ENCODE results near the gene VAV3. TPM values are rescaled to one million over a fixed set of nuclear protein-coding genes. Genes with fewer than 3 reads are reported as not detected.
"Not testable (repeated sequence)": the region's sequence is repeated elsewhere in the genome, so short reads cannot be mapped to it uniquely, and the experiment has no call there.

VAV3 gene
- total and polyA plus RNA-seq, 8 donors = 7.1 to 21.4 (median 12.8) TPM

DNA sequence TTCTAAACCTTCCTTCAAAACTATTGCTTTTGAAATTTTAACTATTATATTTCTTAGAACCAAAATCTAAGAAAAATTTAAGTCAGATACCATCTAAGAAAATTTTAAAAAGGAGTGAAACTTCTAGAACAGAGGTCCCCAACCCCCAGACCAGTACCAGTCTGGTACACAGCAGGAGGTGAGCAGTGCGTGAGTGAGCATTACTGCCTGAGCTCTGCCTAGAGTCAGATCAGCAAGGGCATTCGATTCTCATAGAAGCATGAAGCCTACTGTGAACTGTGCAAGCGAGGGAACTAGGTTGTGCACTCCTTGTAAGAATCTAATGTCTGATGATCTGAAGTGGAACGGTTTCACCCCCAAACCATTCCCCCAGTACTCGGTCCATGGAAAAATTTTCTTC is 106.7 kb downstream of the VAV3 start:
- FAIRE-seq (no peak), DNase-seq (no peak), ATAC-seq (no peak)
- no peaks in the 10 kb centered on the region for H3K4me1 ChIP-seq
- TF ChIP-seq, protein P1, sequence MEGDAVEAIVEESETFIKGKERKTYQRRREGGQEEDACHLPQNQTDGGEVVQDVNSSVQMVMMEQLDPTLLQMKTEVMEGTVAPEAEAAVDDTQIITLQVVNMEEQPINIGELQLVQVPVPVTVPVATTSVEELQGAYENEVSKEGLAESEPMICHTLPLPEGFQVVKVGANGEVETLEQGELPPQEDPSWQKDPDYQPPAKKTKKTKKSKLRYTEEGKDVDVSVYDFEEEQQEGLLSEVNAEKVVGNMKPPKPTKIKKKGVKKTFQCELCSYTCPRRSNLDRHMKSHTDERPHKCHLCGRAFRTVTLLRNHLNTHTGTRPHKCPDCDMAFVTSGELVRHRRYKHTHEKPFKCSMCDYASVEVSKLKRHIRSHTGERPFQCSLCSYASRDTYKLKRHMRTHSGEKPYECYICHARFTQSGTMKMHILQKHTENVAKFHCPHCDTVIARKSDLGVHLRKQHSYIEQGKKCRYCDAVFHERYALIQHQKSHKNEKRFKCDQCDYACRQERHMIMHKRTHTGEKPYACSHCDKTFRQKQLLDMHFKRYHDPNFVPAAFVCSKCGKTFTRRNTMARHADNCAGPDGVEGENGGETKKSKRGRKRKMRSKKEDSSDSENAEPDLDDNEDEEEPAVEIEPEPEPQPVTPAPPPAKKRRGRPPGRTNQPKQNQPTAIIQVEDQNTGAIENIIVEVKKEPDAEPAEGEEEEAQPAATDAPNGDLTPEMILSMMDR (IDR thresholded peaks at IDR 0.05) = no peak
- WGBS, 2 donors = 63 to 72% methylated on average over 5 of the region's 5 CpGs
- no peaks in the 10 kb centered on the region for H3K27me3 ChIP-seq
- intact Hi-C loops (cut with DNase I) = no loop called here
- H3K27ac ChIP-seq = no peak overlapping the region
- no peaks in the 10 kb centered on the region for H3K36me3 ChIP-seq
- H3K4me3 ChIP-seq = no peak overlapping the region
- no peaks in the 10 kb centered on the region for H3K9me3 ChIP-seq

DNA sequence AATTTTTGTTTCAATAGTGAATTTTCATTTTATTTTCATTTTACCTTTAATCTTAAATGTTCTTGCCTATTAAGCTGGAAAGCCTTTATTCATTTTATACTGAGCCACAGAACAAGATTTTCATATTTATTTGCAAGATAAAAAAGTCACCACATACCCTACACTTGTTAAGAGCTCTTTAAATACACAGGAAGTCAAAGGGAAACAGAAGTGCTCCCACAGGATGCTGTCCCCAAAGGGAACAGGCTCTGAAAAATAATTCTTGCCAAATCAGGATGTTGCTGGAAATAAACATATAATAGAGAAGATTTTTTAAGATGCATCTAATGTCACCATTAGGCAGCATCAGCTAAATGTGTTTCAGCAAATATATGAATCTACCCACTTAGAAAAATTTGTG is 113.6 kb downstream of the VAV3 start:
- H3K27me3 ChIP-seq = no peaks in the 10 kb centered on the region
- no peak for ATAC-seq
- no peak for DNase-seq
- H3K9me3 ChIP-seq = no peaks in the 10 kb centered on the region
- H3K4me1 ChIP-seq = no peaks in the 10 kb centered on the region
- H3K27ac ChIP-seq = no peak overlapping the region
- intact Hi-C loops (cut with DNase I) = no loop called here
- FAIRE-seq = no peak
- H3K4me3 ChIP-seq = no peak overlapping the region
- no peaks in the 10 kb centered on the region for H3K36me3 ChIP-seq
- TF ChIP-seq, protein P1 (IDR thresholded peaks at IDR 0.05) = no peak

DNA sequence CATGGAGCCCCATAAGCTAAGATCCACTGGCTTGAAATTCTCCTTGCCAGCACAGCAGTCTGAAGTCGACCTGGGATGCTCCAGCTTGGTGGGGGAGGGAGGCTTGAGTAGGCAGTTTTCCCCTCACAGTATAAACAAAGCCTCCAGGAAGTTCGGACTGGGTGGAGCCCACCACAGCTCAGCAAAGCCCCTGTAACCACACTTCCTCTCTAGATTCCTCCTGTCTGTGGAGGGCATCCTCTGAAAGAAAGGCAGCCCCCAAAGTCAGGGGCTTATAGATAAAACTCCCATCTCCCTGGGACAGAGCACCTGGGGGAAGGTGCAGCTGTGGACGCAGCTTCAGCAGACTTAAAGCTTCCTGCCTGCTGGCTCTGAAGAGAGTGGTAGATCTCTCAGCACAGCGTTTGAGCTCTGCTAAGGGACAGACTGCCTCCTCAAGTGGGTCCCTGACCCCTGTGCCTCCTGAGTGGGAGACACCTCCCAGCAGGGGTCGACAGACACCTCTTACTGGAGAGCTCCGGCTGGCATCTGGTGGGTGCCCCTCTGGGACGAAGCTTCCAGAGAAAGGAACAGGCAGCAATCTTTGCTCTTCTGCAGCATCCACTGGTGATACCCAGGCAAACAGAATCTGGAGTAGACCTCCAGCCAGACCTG is 120.3 kb downstream of the VAV3 start:
- ATAC-seq; intact Hi-C loops (cut with DNase I); H3K4me1 ChIP-seq; H3K27ac ChIP-seq; H3K36me3 ChIP-seq; H3K27me3 ChIP-seq; FAIRE-seq; DNase-seq; H3K9me3 ChIP-seq; H3K4me3 ChIP-seq: not testable (repeated sequence)
- 39 to 43% methylated on average over 7 of the region's 7 CpGs for WGBS, 2 donors

DNA sequence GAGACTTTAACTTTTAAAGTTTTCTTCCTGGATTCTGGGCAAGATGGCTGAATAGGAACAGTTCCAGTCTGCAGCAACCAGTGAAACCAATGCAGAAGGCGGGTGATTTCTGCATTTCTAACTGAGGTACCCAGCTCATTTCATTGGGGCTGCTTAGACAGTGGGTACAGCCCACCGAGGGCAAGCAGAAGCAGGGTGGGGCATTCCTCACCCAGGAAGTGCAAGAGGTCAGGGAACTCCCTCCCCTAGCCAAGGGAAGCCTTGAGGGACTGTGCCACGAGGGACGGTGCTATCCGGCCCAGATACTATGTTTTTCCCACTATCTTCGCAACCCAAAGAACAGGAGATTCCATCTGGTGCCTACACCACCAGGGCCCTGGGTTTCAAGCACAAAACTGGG is 121.0 kb downstream of the VAV3 start:
- Histone ChIP-seq H3K9me3 (no peaks in the 10 kb centered on the region), H3K27ac (no peak overlapping the region)
- 64 to 80% methylated on average over 6 of the region's 6 CpGs for WGBS, 2 donors

DNA sequence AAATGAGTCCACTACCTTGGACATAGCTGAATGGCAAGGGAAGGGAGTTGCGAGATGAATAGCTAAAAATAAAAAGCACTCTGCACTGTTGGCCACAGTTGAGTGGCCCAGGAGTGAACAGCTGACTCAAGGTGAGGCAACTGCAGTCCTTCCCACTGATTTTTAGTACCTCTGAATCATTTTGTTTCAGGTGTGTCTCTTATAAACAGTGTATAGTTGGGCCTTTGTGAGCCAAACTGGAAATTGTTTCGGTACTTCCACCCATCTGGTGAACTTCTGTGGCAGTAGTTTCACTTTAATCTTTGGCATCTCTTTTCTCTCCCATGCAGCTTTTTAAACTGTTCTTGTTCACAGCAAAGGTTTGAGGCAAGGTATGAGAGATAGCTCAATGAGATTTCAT is 122.7 kb downstream of the VAV3 start:
- H3K27me3 ChIP-seq = peaks cover 0 to 4% (median 0%) of the 10 kb centered on the region in 4 donors
- no peak overlapping the region for H3K4me3 ChIP-seq
- 62 to 66% methylated on average over 2 of the region's 2 CpGs for WGBS, 2 donors
- intact Hi-C loops (cut with DNase I) = no loop called here
- no peak overlapping the region for H3K27ac ChIP-seq
- no peaks in the 10 kb centered on the region for H3K9me3 ChIP-seq
- DNase-seq (no peak), ATAC-seq (no peak), FAIRE-seq (no peak)
- no peaks in the 10 kb centered on the region for H3K36me3 ChIP-seq
- TF ChIP-seq, protein P1 (IDR thresholded peaks at IDR 0.05) = no peak
- H3K4me1 ChIP-seq = no peaks in the 10 kb centered on the region

More for the DNA sequence above, 121.0 kb downstream of the VAV3 start:
- TF ChIP-seq, protein P1 (IDR thresholded peaks at IDR 0.05) = no peak
- no peak for DNase-seq
- Histone ChIP-seq H3K4me3 (no peak overlapping the region), H3K27me3 (peaks cover 0 to 1% (median 0%) of the 10 kb centered on the region in 4 donors), H3K4me1 (no peaks in the 10 kb centered on the region), H3K36me3 (no peaks in the 10 kb centered on the region)
- intact Hi-C loops (cut with DNase I) = no loop called here
- no peak for FAIRE-seq
- ATAC-seq = no peak

All from pancreas (tissue), 10 donors.